Esophagus squamous epithelium (tissue), 5 donors: Measurements from ENCODE around the gene TTC28. TPM values are rescaled to one million over a fixed set of nuclear protein-coding genes. Genes with fewer than 3 reads are reported as not detected.

Experiments used
- DNase-seq: peaks from one replicate; lab custom pipeline; 2025; lab: John Stamatoyannopoulos, UW
- H3K27ac ChIP-seq, 4 donors: fragments of 200-600 bp; sonication (generic); one replicate each; pipeline ENCODE4 v1.5.1; 2016 to 2019; ENCODE audit warnings: mild to moderate bottlenecking in 1 of 4
- H3K27me3 ChIP-seq, 4 donors: fragments of 200-600 bp; sonication (generic); 1 replicate in 3 of 4; 2 replicates in 1 of 4; pipeline versions ENCODE4 v1.5.1 to v1.6.0; 2017 to 2021; ENCODE audit warnings: antibody characterized with exemption in 1 of 4
- H3K36me3 ChIP-seq, 3 donors: fragments of 200-600 bp; sonication (generic); one replicate each; pipeline ENCODE4 v1.5.1; 2016 to 2019
- H3K4me1 ChIP-seq, 3 donors: fragments of 200-600 bp; sonication (generic); one replicate each; pipeline ENCODE4 v1.5.1; 2017 to 2019
- H3K4me3 ChIP-seq, 4 donors: fragments of 200-600 bp; sonication (generic); 1 replicate in 3 of 4; 2 replicates in 1 of 4; pipeline ENCODE4 v1.5.1; 2016 to 2019; ENCODE audit warnings: mild to moderate bottlenecking in 2 of 4, moderate library complexity in 1 of 4
- H3K9me3 ChIP-seq, 3 donors: fragments of 200-600 bp; sonication (generic); one replicate each; pipeline ENCODE4 v1.5.1; 2016 to 2019
- POLR2A ChIP-seq, 4 donors: fragments of 450-650 bp; IDR thresholded peaks; one replicate each; pipeline ENCODE4 v1.6.1; 2017; ENCODE audit warnings: antibody characterized with exemption in 4 of 4, mild to moderate bottlenecking in 4 of 4, moderate library complexity in 3 of 4
- WGBS, 2 donors: methylation state at CpG; one replicate each; pipeline ENCODE4 v1.1.5; 2018; 5-methylcytosine and 5-hydroxymethylcytosine counted together
- intact Hi-C: fragments of 100-400 bp; cut with DNase I; formaldehyde crosslinking; loops from one replicate; pipeline ENCODE4 v1.15.0; 2022
- total RNA-seq, 4 donors: library from RNA; depleted of rRNA; stranded (reverse); fragments of >200 nt; gene quantifications; one replicate each; pipeline ENCODE4 v1.1.0, GENCODE V29; 2016
- TF ChIP-seq, protein P1 (sequence below), 6 experiments: fragments of 450-650 bp in 4 of 6; fragments of 200-600 bp in 2 of 6; sonication (generic) in 2 of 6; IDR thresholded peaks; one replicate each; pipeline ENCODE4 v1.5.1; 2016 to 2019; ENCODE audit warnings: antibody characterized with exemption in 6 of 6, mild to moderate bottlenecking in 4 of 6, moderate library complexity in 4 of 6
- donor health status: DM: yes; HTN: yes; CAD: no.

TTC28 gene
- total RNA-seq, 4 donors from 2014 or later = 6.0 to 21.4 (median 7.7) TPM

- Histone ChIP-seq H3K27ac (peak overlapping the region in 3 of 4 donors; percentile 17 to 58 (median 43)), H3K4me1 (peaks cover 27 to 80% (median 31%) of the 10 kb centered on the region in 3 donors), H3K9me3 (no peaks in the 10 kb centered on the region), H3K4me3 (no peak overlapping the region), H3K36me3 (no peaks in the 10 kb centered on the region), H3K27me3 (no peaks in the 10 kb centered on the region)
- intact Hi-C loops = loop anchor here (10.0 kb wide), 1 partner anchor 575 kb away; no protein-coding TSS in a partner anchor
- DNase-seq = no peak
- 27 to 35% methylated on average over 12 to 14 of the region's 20 CpGs for WGBS, 2 donors
- TF ChIP-seq POLR2A (IDR thresholded peaks at IDR 0.05) = no peak
- TF ChIP-seq, protein P1, sequence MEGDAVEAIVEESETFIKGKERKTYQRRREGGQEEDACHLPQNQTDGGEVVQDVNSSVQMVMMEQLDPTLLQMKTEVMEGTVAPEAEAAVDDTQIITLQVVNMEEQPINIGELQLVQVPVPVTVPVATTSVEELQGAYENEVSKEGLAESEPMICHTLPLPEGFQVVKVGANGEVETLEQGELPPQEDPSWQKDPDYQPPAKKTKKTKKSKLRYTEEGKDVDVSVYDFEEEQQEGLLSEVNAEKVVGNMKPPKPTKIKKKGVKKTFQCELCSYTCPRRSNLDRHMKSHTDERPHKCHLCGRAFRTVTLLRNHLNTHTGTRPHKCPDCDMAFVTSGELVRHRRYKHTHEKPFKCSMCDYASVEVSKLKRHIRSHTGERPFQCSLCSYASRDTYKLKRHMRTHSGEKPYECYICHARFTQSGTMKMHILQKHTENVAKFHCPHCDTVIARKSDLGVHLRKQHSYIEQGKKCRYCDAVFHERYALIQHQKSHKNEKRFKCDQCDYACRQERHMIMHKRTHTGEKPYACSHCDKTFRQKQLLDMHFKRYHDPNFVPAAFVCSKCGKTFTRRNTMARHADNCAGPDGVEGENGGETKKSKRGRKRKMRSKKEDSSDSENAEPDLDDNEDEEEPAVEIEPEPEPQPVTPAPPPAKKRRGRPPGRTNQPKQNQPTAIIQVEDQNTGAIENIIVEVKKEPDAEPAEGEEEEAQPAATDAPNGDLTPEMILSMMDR (IDR thresholded peaks at IDR 0.05) = peak; percentile 67 to 96 (median 92)
These were observed 659.5 kb downstream of the TTC28 start for GRCh38 chr22:28019881-28020861.

DNA sequence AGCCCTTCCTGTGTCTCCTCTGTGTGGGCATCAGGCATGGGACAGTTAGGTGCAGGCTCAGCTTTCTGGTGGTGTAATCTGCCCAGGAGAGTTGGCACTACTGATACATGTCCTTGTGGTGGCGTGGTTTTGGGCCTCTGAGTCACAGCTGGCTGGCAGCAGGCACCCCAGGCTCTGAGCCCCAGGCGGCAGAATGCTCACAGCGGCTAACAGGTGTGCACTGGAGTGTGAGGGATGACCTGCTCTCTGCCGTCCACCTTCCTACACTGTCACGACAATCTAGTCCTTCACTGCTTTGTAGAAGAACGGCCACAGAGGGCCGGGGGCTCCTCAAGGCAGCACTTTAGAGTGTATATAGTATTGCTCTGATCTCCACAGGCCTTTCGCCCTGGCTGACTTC, 660.3 kb downstream of the TTC28 start:
- H3K27ac ChIP-seq = peak overlapping the region in 2 of 4 donors; percentile 4 to 17
- intact Hi-C loops = no loop called here
- no peak for DNase-seq

DNA sequence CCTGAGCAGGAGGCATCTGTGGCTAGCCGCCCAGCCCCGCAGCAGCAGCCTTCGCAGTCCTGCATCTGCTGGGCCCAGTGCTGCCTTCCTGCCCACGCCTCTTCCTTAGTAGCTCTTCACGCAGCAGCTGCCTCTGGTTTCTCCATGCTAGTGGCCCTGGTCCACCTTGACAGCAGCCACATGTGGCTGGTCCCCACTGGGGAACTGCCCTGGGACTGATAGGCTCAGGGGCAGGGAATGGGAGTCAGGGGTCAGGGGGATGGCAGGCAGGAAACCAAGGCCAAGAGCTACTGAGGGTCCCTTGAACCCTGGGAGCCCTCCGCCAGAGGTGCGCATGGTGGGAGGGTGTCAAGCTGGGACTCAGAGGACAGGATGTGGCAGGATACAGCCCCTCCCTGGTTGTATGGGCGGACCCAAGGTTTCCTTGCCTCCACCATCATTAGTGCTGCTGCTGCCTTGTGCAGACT, 661.1 kb downstream of the TTC28 start:
- WGBS, 2 donors = 71 to 87% methylated on average over 1 to 7 of the region's 8 CpGs
- intact Hi-C loops = no loop called here
- Histone ChIP-seq H3K4me1 (peaks cover 31 to 92% (median 40%) of the 10 kb centered on the region in 3 donors), H3K9me3 (no peaks in the 10 kb centered on the region), H3K36me3 (peaks cover 0 to 3% (median 0%) of the 10 kb centered on the region in 3 donors), H3K27ac (no peak overlapping the region), H3K4me3 (no peak overlapping the region), H3K27me3 (no peaks in the 10 kb centered on the region)
- DNase-seq = no peak
- TF ChIP-seq POLR2A (IDR thresholded peaks at IDR 0.05) = no peak
- TF ChIP-seq, protein P1 (IDR thresholded peaks at IDR 0.05) = no peak

More for the DNA sequence above, 660.3 kb downstream of the TTC28 start:
- Histone ChIP-seq H3K4me3 (no peak overlapping the region), H3K36me3 (no peaks in the 10 kb centered on the region), H3K27me3 (no peaks in the 10 kb centered on the region), H3K4me1 (peaks cover 29 to 88% (median 34%) of the 10 kb centered on the region in 3 donors), H3K9me3 (no peaks in the 10 kb centered on the region)
- no peak for TF ChIP-seq POLR2A (IDR thresholded peaks at IDR 0.05)
- TF ChIP-seq, protein P1 (IDR thresholded peaks at IDR 0.05) = no peak
- 64 to 100% methylated on average over 1 to 3 of the region's 8 CpGs for WGBS, 2 donors

DNA sequence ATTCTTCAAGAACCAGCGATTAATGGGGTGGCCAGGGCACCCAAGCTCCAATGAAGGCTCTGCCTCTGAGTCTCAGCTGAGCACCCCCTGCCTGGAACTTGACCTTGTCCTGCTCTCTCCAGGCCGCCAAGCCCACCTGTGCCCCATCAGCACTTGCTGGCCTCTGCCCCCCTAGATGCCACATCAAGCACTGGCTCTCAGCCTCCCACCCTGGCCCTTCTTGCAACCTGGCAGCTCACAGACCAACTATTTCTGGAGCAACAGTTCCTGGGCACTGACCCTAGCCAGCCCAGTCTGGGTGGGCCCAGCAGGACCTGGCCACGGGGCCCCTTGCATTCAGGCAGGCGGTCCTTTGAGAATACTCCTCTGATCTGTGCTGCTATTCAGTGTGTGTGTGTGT, 661.8 kb downstream of the TTC28 start:
- no peaks in the 10 kb centered on the region for H3K9me3 ChIP-seq
- TF ChIP-seq POLR2A (IDR thresholded peaks at IDR 0.05) = no peak
- H3K4me3 ChIP-seq = no peak overlapping the region
- WGBS, 2 donors = 83 to 100% methylated on average over 2 to 3 of the region's 4 CpGs
- no peak overlapping the region for H3K27ac ChIP-seq
- peaks cover 37 to 92% (median 44%) of the 10 kb centered on the region in 3 donors for H3K4me1 ChIP-seq
- peaks cover 0 to 9% (median 0%) of the 10 kb centered on the region in 3 donors for H3K36me3 ChIP-seq
- DNase-seq = no peak
- intact Hi-C loops = no loop called here
- H3K27me3 ChIP-seq = no peaks in the 10 kb centered on the region

- no peak overlapping the region for H3K4me3 ChIP-seq
- H3K4me1 ChIP-seq = peaks cover 37 to 92% (median 43%) of the 10 kb centered on the region in 3 donors
- peaks cover 0 to 10% (median 0%) of the 10 kb centered on the region in 3 donors for H3K36me3 ChIP-seq
- TF ChIP-seq POLR2A (IDR thresholded peaks at IDR 0.05) = no peak
- TF ChIP-seq, protein P1 (IDR thresholded peaks at IDR 0.05) = no peak
- no peaks in the 10 kb centered on the region for H3K9me3 ChIP-seq
- no peak for DNase-seq
- H3K27me3 ChIP-seq = no peaks in the 10 kb centered on the region
- intact Hi-C loops = no loop called here
- WGBS, 2 donors = 79 to 86% methylated on average over 2 of the region's 2 CpGs
- H3K27ac ChIP-seq = no peak overlapping the region
These were observed 662.2 kb downstream of the TTC28 start for GRCh38 chr22:28017558-28017820.
